ENCODE results near the gene JMJD7. TPM values are rescaled to one million over a fixed set of nuclear protein-coding genes. Genes with fewer than 3 reads are reported as not detected.

The JMJD7 gene
- total RNA-seq, 1 donor: 1.4 TPM

- TF ChIP-seq CTCF (IDR thresholded peaks at IDR 0.05; ENCODE audit: extremely low read depth, low read depth, low read length): no peak
- H3K4me3 ChIP-seq (ENCODE audit: insufficient read depth, low read length): no peak overlapping the region
- no peak overlapping the region for H3K4me2 ChIP-seq (ENCODE audit: insufficient read depth, low read length)
- H3K79me2 ChIP-seq (ENCODE audit: insufficient read depth, low read length): peaks cover 6% of the 10 kb centered on the region
- peaks cover 67% of the 10 kb centered on the region for H3K36me3 ChIP-seq (ENCODE audit: insufficient read depth, low read length)
- H3K4me1 ChIP-seq (ENCODE audit: insufficient read depth, low read length): no peaks in the 10 kb centered on the region
- peaks cover 5% of the 10 kb centered on the region for H4K20me1 ChIP-seq (ENCODE audit: insufficient read depth, low read length)
- no peak overlapping the region for H2AFZ ChIP-seq (ENCODE audit: low read length)
- H3K9me3 ChIP-seq (ENCODE audit: low read depth, low read length): no peaks in the 10 kb centered on the region
- no peaks in the 10 kb centered on the region for H3K27me3 ChIP-seq (ENCODE audit: insufficient read depth, low read length)
- peak; percentile 58 for DNase-seq (ENCODE audit: insufficient read length, low spot score, missing footprints)
- no peak overlapping the region for H3K27ac ChIP-seq (ENCODE audit: low read depth, low read length)
These were observed 13.4 kb upstream of the JMJD7 start for GRCh38 chr15:41814534-41814933.

GRCh38 chr15:41816788-41817187, 11.1 kb upstream of the JMJD7 start:
- no peaks in the 10 kb centered on the region for H3K9me3 ChIP-seq (ENCODE audit: low read depth, low read length)
- no peak overlapping the region for H3K4me3 ChIP-seq (ENCODE audit: insufficient read depth, low read length)
- no peak for DNase-seq (ENCODE audit: insufficient read length, low spot score, missing footprints)
- no peak overlapping the region for H3K4me2 ChIP-seq (ENCODE audit: insufficient read depth, low read length)
- no peak for TF ChIP-seq CTCF (IDR thresholded peaks at IDR 0.05; ENCODE audit: extremely low read depth, low read depth, low read length)
- no peak overlapping the region for H3K27ac ChIP-seq (ENCODE audit: low read depth, low read length)
- peaks cover 1% of the 10 kb centered on the region for H3K79me2 ChIP-seq (ENCODE audit: insufficient read depth, low read length)
- no peaks in the 10 kb centered on the region for H3K27me3 ChIP-seq (ENCODE audit: insufficient read depth, low read length)
- H4K20me1 ChIP-seq (ENCODE audit: insufficient read depth, low read length): peaks cover 3% of the 10 kb centered on the region
- H3K4me1 ChIP-seq (ENCODE audit: insufficient read depth, low read length): no peaks in the 10 kb centered on the region
- no peak overlapping the region for H2AFZ ChIP-seq (ENCODE audit: low read length)
- peaks cover 76% of the 10 kb centered on the region for H3K36me3 ChIP-seq (ENCODE audit: insufficient read depth, low read length)

GRCh38 chr15:41817327-41817726, 10.6 kb upstream of the JMJD7 start:
- no peak overlapping the region for H3K4me2 ChIP-seq (ENCODE audit: insufficient read depth, low read length)
- H4K20me1 ChIP-seq (ENCODE audit: insufficient read depth, low read length): no peaks in the 10 kb centered on the region
- no peak overlapping the region for H3K4me3 ChIP-seq (ENCODE audit: insufficient read depth, low read length)
- no peaks in the 10 kb centered on the region for H3K9me3 ChIP-seq (ENCODE audit: low read depth, low read length)
- no peaks in the 10 kb centered on the region for H3K79me2 ChIP-seq (ENCODE audit: insufficient read depth, low read length)
- H3K36me3 ChIP-seq (ENCODE audit: insufficient read depth, low read length): peaks cover 73% of the 10 kb centered on the region
- no peaks in the 10 kb centered on the region for H3K27me3 ChIP-seq (ENCODE audit: insufficient read depth, low read length)
- no peak for DNase-seq (ENCODE audit: insufficient read length, low spot score, missing footprints)
- no peaks in the 10 kb centered on the region for H3K4me1 ChIP-seq (ENCODE audit: insufficient read depth, low read length)
- no peak overlapping the region for H2AFZ ChIP-seq (ENCODE audit: low read length)
- no peak overlapping the region for H3K27ac ChIP-seq (ENCODE audit: low read depth, low read length)
- no peak for TF ChIP-seq CTCF (IDR thresholded peaks at IDR 0.05; ENCODE audit: extremely low read depth, low read depth, low read length)

GRCh38 chr15:41817781-41818180, 10.1 kb upstream of the JMJD7 start:
- H3K4me1 ChIP-seq (ENCODE audit: insufficient read depth, low read length): no peaks in the 10 kb centered on the region
- no peak for TF ChIP-seq CTCF (IDR thresholded peaks at IDR 0.05; ENCODE audit: extremely low read depth, low read depth, low read length)
- DNase-seq (ENCODE audit: insufficient read length, low spot score, missing footprints): peak; percentile 76
- H3K36me3 ChIP-seq (ENCODE audit: insufficient read depth, low read length): peaks cover 72% of the 10 kb centered on the region
- H3K9me3 ChIP-seq (ENCODE audit: low read depth, low read length): no peaks in the 10 kb centered on the region
- H3K4me3 ChIP-seq (ENCODE audit: insufficient read depth, low read length): no peak overlapping the region
- no peak overlapping the region for H3K4me2 ChIP-seq (ENCODE audit: insufficient read depth, low read length)
- H3K27ac ChIP-seq (ENCODE audit: low read depth, low read length): no peak overlapping the region
- no peaks in the 10 kb centered on the region for H3K27me3 ChIP-seq (ENCODE audit: insufficient read depth, low read length)
- H3K79me2 ChIP-seq (ENCODE audit: insufficient read depth, low read length): no peaks in the 10 kb centered on the region
- no peak overlapping the region for H2AFZ ChIP-seq (ENCODE audit: low read length)
- H4K20me1 ChIP-seq (ENCODE audit: insufficient read depth, low read length): no peaks in the 10 kb centered on the region

All from osteoblast (primary cell).